Epithelial cell of prostate (primary cell): ENCODE measurements around the gene RASA4.
"Not testable (repeated sequence)": the region's sequence is repeated elsewhere in the genome, so short reads cannot be mapped to it uniquely, and the experiment has no call there.

ENCODE experiments used
- DNase-seq: peaks from one replicate; pipeline ENCODE4 v3.0.0-alpha.2; 2011; ENCODE audit warnings: low read depth, low spot score
- H3K27ac ChIP-seq: fragments of 450-650 bp; 2 replicates; pipeline ENCODE4 v1.5.1; 2017; ENCODE audit warnings: mild to moderate bottlenecking

Gene RASA4

GRCh38 chr7:102546353-102546752, 70.2 kb downstream of the RASA4 start:
- H3K27ac ChIP-seq, DNase-seq: not testable (repeated sequence)

GRCh38 chr7:102545288-102545687, 71.3 kb downstream of the RASA4 start:
- not testable (repeated sequence) for DNase-seq, H3K27ac ChIP-seq

GRCh38 chr7:102544372-102544771, 72.2 kb downstream of the RASA4 start:
- not testable (repeated sequence) for H3K27ac ChIP-seq

GRCh38 chr7:102543596-102543995, 73.0 kb downstream of the RASA4 start, which contains the start of gene UPK3BL2:
Gene UPK3BL2 (minus strand): TSS chr7:102543696. CDS start chr7:102543636, 60 bp downstream.
- H3K27ac ChIP-seq = not testable (repeated sequence)

More at GRCh38 chr7:102544372-102544771, 72.2 kb downstream of the RASA4 start:
- not testable (repeated sequence) for DNase-seq

GRCh38 chr7:102542771-102543170, 73.8 kb downstream of the RASA4 start:
- not testable (repeated sequence) for H3K27ac ChIP-seq, DNase-seq

More at GRCh38 chr7:102543596-102543995, 73.0 kb downstream of the RASA4 start, which contains the start of gene UPK3BL2:
- not testable (repeated sequence) for DNase-seq

- not testable (repeated sequence) for DNase-seq, H3K27ac ChIP-seq
These were observed 74.5 kb downstream of the RASA4 start for GRCh38 chr7:102542083-102542482.

GRCh38 chr7:102540604-102541003, 76.0 kb downstream of the RASA4 start:
- DNase-seq = not testable (repeated sequence)

GRCh38 chr7:102535062-102535615, 81.4 kb downstream of the RASA4 start:
- H3K27ac ChIP-seq, DNase-seq: not testable (repeated sequence)

More at GRCh38 chr7:102540604-102541003, 76.0 kb downstream of the RASA4 start:
- not testable (repeated sequence) for H3K27ac ChIP-seq

- not testable (repeated sequence) for DNase-seq
These were observed 84.4 kb downstream of the RASA4 start for GRCh38 chr7:102532127-102532526.

GRCh38 chr7:102531583-102531982, 85.0 kb downstream of the RASA4 start:
- H3K27ac ChIP-seq, DNase-seq: not testable (repeated sequence)

More at GRCh38 chr7:102532127-102532526, 84.4 kb downstream of the RASA4 start:
- H3K27ac ChIP-seq = not testable (repeated sequence)

GRCh38 chr7:102527822-102528793, 88.4 kb downstream of the RASA4 start:
- not testable (repeated sequence) for DNase-seq, H3K27ac ChIP-seq

- DNase-seq, H3K27ac ChIP-seq: not testable (repeated sequence)
These were observed 89.4 kb downstream of the RASA4 start for GRCh38 chr7:102527182-102527581.

- H3K27ac ChIP-seq, DNase-seq: not testable (repeated sequence)
These were observed 91.8 kb downstream of the RASA4 start for GRCh38 chr7:102524803-102525202.
